ENCODE data around the gene NUBP2. TPM values are rescaled to one million over a fixed set of nuclear protein-coding genes. Genes with fewer than 3 reads are reported as not detected.

The NUBP2 gene
- total RNA-seq, 3 donors from 2014 or later = 61.6 to 82.6 (median 80.3) TPM

DNA sequence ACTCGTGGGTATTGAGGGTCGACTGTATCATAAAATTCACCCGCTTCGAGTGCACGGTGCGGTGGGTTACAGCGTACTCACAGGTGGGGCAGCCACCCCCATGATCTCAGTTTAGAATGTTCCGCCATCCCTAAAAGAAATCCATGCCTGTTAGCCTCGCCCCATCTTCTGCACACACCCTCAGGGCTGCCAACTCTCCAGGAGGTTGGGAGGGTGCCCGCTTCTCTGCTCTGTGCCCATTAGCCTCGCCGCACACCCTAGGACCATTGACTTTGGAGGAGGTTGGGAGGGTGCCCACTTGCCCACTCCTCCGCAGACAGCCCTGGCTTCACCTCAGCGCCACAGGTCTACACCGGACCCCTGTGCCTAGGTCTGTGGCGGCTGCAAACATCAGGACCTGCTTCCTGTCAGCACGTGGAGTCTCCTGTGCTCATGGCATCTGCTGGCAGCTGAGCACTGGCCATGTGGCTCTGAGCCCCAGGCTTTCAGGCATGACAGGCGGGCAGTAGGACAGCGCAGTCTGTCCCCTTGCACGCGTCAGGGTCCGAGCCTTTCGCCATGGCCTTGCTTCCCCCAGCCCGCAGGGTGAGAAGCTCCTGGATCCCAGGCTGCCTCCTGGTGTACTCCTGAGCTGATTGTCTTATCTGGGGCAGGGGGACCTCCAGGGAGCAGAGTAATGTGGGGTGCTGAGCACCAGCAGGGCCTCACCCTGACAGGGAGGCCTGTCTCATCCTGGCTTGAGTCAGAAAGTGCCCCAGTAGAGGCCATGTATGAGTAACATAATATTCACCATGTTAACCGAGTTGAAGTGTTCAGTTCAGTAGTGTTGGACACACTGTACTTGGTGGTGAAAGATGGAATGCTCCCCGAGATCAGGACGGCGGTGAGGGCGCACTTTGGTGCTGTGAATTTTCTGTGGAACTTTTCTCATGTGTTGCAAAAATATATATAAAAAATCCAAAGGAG, 33.3 kb upstream of the NUBP2 start:
- Histone ChIP-seq H3K27ac (no peak overlapping the region), H3K27me3 (no peaks in the 10 kb centered on the region), H3K9me3 (no peaks in the 10 kb centered on the region), H3K4me1 (no peaks in the 10 kb centered on the region), H3K4me3 (no peak overlapping the region), H3K36me3 (no peaks in the 10 kb centered on the region)
- TF ChIP-seq POLR2A (IDR thresholded peaks at IDR 0.05) = no peak
- no peak for TF ChIP-seq POLR2AphosphoS5 (IDR thresholded peaks at IDR 0.05)
- TF ChIP-seq, protein P1, sequence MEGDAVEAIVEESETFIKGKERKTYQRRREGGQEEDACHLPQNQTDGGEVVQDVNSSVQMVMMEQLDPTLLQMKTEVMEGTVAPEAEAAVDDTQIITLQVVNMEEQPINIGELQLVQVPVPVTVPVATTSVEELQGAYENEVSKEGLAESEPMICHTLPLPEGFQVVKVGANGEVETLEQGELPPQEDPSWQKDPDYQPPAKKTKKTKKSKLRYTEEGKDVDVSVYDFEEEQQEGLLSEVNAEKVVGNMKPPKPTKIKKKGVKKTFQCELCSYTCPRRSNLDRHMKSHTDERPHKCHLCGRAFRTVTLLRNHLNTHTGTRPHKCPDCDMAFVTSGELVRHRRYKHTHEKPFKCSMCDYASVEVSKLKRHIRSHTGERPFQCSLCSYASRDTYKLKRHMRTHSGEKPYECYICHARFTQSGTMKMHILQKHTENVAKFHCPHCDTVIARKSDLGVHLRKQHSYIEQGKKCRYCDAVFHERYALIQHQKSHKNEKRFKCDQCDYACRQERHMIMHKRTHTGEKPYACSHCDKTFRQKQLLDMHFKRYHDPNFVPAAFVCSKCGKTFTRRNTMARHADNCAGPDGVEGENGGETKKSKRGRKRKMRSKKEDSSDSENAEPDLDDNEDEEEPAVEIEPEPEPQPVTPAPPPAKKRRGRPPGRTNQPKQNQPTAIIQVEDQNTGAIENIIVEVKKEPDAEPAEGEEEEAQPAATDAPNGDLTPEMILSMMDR (IDR thresholded peaks at IDR 0.05) = no peak
- no peak for DNase-seq (ENCODE audit: low spot score in 2 of 2)
- intact Hi-C loops (cut with DNase I; ENCODE audit: low total_unique reads) = no loop called here

DNA sequence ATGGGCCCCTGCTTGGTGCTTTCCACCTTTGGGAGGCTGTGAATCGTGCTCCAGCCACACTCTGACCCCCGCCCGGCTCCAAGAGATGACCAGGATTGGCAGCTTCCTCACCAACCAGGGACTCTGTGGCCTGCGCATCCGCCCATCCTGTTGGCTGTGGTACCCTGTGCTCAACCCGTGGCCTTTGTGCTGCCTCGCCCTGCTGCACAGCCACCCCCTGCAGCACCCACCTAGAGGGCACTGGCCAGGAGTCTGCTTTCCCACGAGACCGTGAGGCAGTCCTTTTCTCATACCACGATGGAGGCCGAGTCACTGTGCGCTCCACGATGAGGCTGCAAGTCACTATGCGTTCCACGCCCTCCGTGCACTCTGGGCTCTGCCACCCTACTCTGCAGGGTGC, 30.8 kb upstream of the NUBP2 start:
- H3K27ac ChIP-seq = no peak overlapping the region
- TF ChIP-seq POLR2A (IDR thresholded peaks at IDR 0.05) = no peak
- no peak for TF ChIP-seq POLR2AphosphoS5 (IDR thresholded peaks at IDR 0.05)
- intact Hi-C loops (cut with DNase I; ENCODE audit: low total_unique reads) = no loop called here
- H3K27me3 ChIP-seq = no peaks in the 10 kb centered on the region
- H3K9me3 ChIP-seq = no peaks in the 10 kb centered on the region
- no peak for DNase-seq (ENCODE audit: low spot score in 2 of 2)
- no peaks in the 10 kb centered on the region for H3K36me3 ChIP-seq
- H3K4me3 ChIP-seq = no peak overlapping the region
- H3K4me1 ChIP-seq = no peaks in the 10 kb centered on the region

GRCh38 chr16:1752853-1753252, 29.9 kb upstream of the NUBP2 start:
- Histone ChIP-seq H3K27ac (no peak overlapping the region), H3K27me3 (no peaks in the 10 kb centered on the region), H3K9me3 (no peaks in the 10 kb centered on the region), H3K4me3 (no peak overlapping the region), H3K36me3 (no peaks in the 10 kb centered on the region), H3K4me1 (no peaks in the 10 kb centered on the region)
- intact Hi-C loops (cut with DNase I; ENCODE audit: low total_unique reads) = no loop called here
- no peak for TF ChIP-seq POLR2AphosphoS5 (IDR thresholded peaks at IDR 0.05)
- no peak for TF ChIP-seq POLR2A (IDR thresholded peaks at IDR 0.05)
- TF ChIP-seq, protein P1 (IDR thresholded peaks at IDR 0.05) = no peak
- no peak for DNase-seq (ENCODE audit: low spot score in 2 of 2)

DNA sequence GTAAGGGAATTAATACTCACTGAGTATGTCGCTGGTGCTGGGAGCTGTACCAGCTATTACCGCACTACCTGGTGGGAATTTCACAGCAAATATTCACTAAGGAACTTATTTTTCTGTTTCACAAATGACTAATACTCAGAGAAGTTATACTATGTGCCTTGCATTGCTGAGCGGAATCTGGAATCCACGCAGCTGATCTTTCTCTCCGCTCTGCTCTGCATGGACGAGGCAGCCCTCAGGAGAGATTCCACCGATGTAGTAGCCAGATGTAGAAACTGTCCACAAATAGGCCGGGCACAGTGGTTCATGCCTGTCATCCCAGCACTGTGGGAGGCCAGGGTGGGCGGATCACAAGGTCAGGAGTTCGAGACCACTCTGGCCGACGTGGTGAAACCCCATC, 28.6 kb upstream of the NUBP2 start:
- no peak overlapping the region for H3K27ac ChIP-seq
- no peaks in the 10 kb centered on the region for H3K9me3 ChIP-seq
- intact Hi-C loops (cut with DNase I; ENCODE audit: low total_unique reads) = no loop called here
- H3K4me1 ChIP-seq = no peaks in the 10 kb centered on the region
- H3K27me3 ChIP-seq = no peaks in the 10 kb centered on the region
- no peak for DNase-seq (ENCODE audit: low spot score in 2 of 2)
- TF ChIP-seq POLR2AphosphoS5 (IDR thresholded peaks at IDR 0.05) (no peak), POLR2A (IDR thresholded peaks at IDR 0.05) (no peak)
- TF ChIP-seq, protein P1 (IDR thresholded peaks at IDR 0.05) = no peak
- no peak overlapping the region for H3K4me3 ChIP-seq
- no peaks in the 10 kb centered on the region for H3K36me3 ChIP-seq

DNA sequence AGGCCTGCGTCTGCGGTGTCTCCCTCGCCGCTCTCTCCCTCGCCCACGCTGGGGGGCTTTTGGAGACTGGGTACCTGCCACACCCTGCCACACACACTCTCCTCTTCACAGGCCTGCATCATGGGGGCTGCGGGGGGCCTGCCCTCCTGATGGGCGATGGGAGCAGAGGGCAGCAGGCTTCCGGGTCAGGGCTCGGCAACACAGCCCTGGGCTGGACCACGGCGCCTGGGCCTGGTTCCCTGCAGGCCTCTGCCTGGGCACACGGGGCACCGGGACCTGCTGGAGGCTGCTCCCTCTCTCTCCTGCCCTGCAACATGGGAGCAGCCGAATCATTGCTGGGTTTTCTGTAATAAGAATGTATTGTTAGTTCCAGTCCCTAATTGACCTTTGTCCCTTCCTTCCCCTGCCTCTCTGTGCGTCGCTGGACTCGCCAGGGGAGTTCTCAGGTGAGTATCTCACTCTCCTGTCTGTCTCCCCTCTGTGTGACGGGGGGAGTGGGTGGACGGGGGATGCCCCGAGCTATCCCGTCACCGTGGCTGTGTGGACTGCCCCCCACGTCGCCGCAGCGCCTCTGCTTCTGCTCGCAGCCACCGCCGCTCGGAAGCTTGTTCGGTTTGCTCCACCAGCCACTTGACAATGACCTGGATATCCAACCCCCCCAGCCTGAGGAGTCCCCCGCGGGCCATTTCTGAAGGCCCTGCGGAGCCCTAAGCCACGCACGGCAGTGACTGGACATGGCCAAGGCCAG, 24.9 kb upstream of the NUBP2 start:
- no peaks in the 10 kb centered on the region for H3K36me3 ChIP-seq

More for the DNA sequence above, 24.9 kb upstream of the NUBP2 start:
- TF ChIP-seq POLR2AphosphoS5 (IDR thresholded peaks at IDR 0.05) = no peak
- TF ChIP-seq POLR2A (IDR thresholded peaks at IDR 0.05) = no peak
- TF ChIP-seq, protein P1 (IDR thresholded peaks at IDR 0.05) = no peak
- intact Hi-C loops (cut with DNase I; ENCODE audit: low total_unique reads) = no loop called here
- no peaks in the 10 kb centered on the region for H3K27me3 ChIP-seq
- no peak overlapping the region for H3K27ac ChIP-seq
- H3K4me1 ChIP-seq = no peaks in the 10 kb centered on the region
- no peak overlapping the region for H3K4me3 ChIP-seq
- H3K9me3 ChIP-seq = no peaks in the 10 kb centered on the region
- no peak for DNase-seq (ENCODE audit: low spot score in 2 of 2)

Measured in breast epithelium (tissue), 4 donors.